Testis (tissue), 3 donors: Measurements from ENCODE around the gene HIF3A. TPM values are rescaled to one million over a fixed set of nuclear protein-coding genes. Genes with fewer than 3 reads are reported as not detected.
"Not testable (repeated sequence)": the region's sequence is repeated elsewhere in the genome, so short reads cannot be mapped to it uniquely, and the experiment has no call there.

Experiments used
- DNase-seq: peaks from one replicate; pipeline ENCODE4 v3.0.0-alpha.2; 2019
- H3K27ac ChIP-seq, 2 donors: fragments of 200-600 bp; sonication (generic); one replicate each; pipeline ENCODE4 v1.5.1; 2019
- H3K27me3 ChIP-seq: fragments of 200-600 bp; sonication (generic); one replicate; pipeline ENCODE4 v1.5.1; 2019
- H3K36me3 ChIP-seq: fragments of 200-600 bp; sonication (generic); one replicate; pipeline ENCODE4 v1.5.1; 2017; ENCODE audit warnings: low read depth; ENCODE audit errors: missing control alignments
- H3K4me1 ChIP-seq: fragments of 200-600 bp; sonication (generic); one replicate; pipeline ENCODE4 v1.5.1; 2019
- H3K4me3 ChIP-seq, 2 donors: fragments of 200-600 bp; sonication (generic); one replicate each; pipeline ENCODE4 v1.5.1; 2017 to 2019
- H3K9me3 ChIP-seq: fragments of 200-600 bp; sonication (generic); one replicate; pipeline ENCODE4 v1.5.1; 2017
- POLR2A ChIP-seq: fragments of 450-650 bp; IDR thresholded peaks from one replicate; pipeline ENCODE4 v1.6.1; 2017; ENCODE audit warnings: antibody characterized with exemption, mild to moderate bottlenecking, moderate library complexity
- WGBS, 2 donors: methylation state at CpG; one replicate each; pipeline ENCODE4 v1.1.5; 2018; 5-methylcytosine and 5-hydroxymethylcytosine counted together
- intact Hi-C: fragments of 100-400 bp; cut with DNase I; formaldehyde crosslinking; loops from one replicate; pipeline ENCODE4 v1.15.1; 2023; ENCODE audit warnings: low total_unique reads
- polyA plus RNA-seq: library from polyadenylated mRNA; stranded (reverse); fragments of 350-450 nt; fragmentation: Illumina TruSeq; extraction: RNeasy Lipid Tissue Mini Kit (QIAGEN cat#74804); gene quantifications from one replicate; pipeline ENCODE4 v1.2.3, GENCODE V29; 2014; ENCODE audit warnings: low read depth, low replicate concordance; ENCODE audit not compliant: insufficient read depth
- total RNA-seq, 2 donors: library from RNA; depleted of rRNA; stranded (reverse); fragments of >200 nt; gene quantifications; one replicate each; pipeline ENCODE4 v1.2.3, GENCODE V29; 2016
- TF ChIP-seq, protein P1 (sequence below), 3 experiments: fragments of 450-650 bp in 2 of 3; fragments of 200-600 bp in 1 of 3; sonication (generic) in 1 of 3; IDR thresholded peaks; one replicate each; pipeline ENCODE4 v1.5.1; 2016 to 2019; ENCODE audit warnings: antibody characterized with exemption in 3 of 3, mild to moderate bottlenecking in 2 of 3, moderate library complexity in 1 of 3

Gene HIF3A
- total and polyA plus RNA-seq, 3 donors from 2014 or later, result 3.8 to 105 (median 82.6) TPM

DNA sequence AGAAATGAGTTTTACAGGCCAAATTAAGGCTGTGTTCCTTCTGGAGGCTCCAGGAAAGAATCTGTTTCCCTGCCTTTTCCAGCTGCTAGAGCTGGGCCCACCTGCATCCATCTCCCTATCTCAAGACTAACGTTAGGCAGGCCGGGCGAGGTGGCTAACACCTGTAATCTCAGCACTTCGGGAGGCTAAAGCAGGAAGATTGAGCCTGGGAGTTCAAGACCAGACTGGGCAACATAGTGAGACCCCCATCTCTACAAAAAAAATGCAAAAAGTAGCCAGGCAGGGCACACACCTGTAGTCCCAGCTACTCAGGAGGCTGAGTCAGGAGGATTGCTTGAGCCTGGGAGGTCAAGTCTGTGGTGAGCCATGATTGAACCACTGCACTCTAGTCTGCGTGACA lies 14.6 kb downstream of the HIF3A start:
- no peaks in the 10 kb centered on the region for H3K27me3 ChIP-seq
- intact Hi-C loops, result no loop called here
- no peak for DNase-seq
- H3K27ac ChIP-seq, result no peak overlapping the region
- WGBS, 2 donors, result 94 to 99% methylated on average over 5 of the region's 5 CpGs
- TF ChIP-seq, protein P1, sequence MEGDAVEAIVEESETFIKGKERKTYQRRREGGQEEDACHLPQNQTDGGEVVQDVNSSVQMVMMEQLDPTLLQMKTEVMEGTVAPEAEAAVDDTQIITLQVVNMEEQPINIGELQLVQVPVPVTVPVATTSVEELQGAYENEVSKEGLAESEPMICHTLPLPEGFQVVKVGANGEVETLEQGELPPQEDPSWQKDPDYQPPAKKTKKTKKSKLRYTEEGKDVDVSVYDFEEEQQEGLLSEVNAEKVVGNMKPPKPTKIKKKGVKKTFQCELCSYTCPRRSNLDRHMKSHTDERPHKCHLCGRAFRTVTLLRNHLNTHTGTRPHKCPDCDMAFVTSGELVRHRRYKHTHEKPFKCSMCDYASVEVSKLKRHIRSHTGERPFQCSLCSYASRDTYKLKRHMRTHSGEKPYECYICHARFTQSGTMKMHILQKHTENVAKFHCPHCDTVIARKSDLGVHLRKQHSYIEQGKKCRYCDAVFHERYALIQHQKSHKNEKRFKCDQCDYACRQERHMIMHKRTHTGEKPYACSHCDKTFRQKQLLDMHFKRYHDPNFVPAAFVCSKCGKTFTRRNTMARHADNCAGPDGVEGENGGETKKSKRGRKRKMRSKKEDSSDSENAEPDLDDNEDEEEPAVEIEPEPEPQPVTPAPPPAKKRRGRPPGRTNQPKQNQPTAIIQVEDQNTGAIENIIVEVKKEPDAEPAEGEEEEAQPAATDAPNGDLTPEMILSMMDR (IDR thresholded peaks at IDR 0.05), result no peak
- TF ChIP-seq POLR2A, result no peak
- no peaks in the 10 kb centered on the region for H3K36me3 ChIP-seq
- no peaks in the 10 kb centered on the region for H3K4me1 ChIP-seq
- no peaks in the 10 kb centered on the region for H3K9me3 ChIP-seq
- no peak overlapping the region for H3K4me3 ChIP-seq

GRCh38 chr19:46313540-46314469 lies 17.0 kb downstream of the HIF3A start:
- H3K27me3 ChIP-seq, H3K9me3 ChIP-seq, DNase-seq, H3K4me1 ChIP-seq, intact Hi-C loops, H3K27ac ChIP-seq, H3K4me3 ChIP-seq, H3K36me3 ChIP-seq: not testable (repeated sequence)
- WGBS, 2 donors, result 88 to 89% methylated on average over 14 of the region's 14 CpGs

DNA sequence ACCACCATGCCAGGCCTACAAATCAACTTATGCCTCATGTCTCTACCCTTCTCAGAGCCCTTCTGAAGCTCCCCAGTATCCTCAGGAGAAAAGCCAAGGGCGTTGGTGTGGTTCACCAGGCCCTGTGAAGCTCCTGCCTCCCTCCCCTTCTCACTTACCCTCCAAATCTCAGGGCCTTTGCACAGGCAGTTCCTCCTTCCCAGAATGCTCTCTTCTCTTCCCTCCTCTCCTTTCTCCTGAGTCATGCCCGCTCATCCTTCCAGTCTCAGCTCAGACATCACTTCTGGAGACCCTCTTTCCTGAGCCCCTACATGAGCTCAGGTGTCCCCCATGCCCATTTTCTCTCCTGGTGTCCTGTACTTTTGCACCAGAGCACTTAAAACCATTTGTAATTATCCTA lies 20.5 kb downstream of the HIF3A start:
- intact Hi-C loops, result no loop called here
- Histone ChIP-seq H3K27ac (no peak overlapping the region), H3K9me3 (no peaks in the 10 kb centered on the region), H3K36me3 (no peaks in the 10 kb centered on the region), H3K27me3 (no peaks in the 10 kb centered on the region), H3K4me3 (no peak overlapping the region), H3K4me1 (no peaks in the 10 kb centered on the region)
- TF ChIP-seq POLR2A, result no peak
- TF ChIP-seq, protein P1 (IDR thresholded peaks at IDR 0.05), result no peak
- DNase-seq, result no peak
- WGBS, 2 donors, result 78 to 84% methylated on average over 2 of the region's 2 CpGs

DNA sequence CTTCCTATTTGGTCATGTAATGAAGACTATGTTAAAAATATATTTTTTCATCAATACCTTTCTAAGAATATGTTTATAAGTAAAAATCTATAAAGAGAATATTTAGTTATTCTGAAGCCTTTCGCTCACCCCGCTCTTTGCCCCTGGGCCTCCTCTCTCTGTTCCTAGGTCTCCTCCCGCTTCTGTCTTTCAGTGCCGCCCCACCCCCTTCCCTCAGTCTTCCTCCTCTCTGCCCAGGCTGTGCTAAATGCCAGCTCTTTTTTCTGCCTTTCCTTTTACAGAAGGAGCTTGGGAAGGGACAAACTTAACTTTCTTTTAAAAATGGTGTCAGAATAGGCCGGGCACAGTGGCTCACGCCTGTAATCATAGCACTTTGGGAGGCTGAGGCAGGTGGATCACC lies 22.8 kb downstream of the HIF3A start:
- Histone ChIP-seq H3K27me3 (no peaks in the 10 kb centered on the region), H3K9me3 (no peaks in the 10 kb centered on the region), H3K36me3 (no peaks in the 10 kb centered on the region), H3K27ac (no peak overlapping the region), H3K4me3 (no peak overlapping the region), H3K4me1 (no peaks in the 10 kb centered on the region)
- WGBS, 2 donors, result 86 to 90% methylated on average over 6 of the region's 6 CpGs
- no peak for DNase-seq
- intact Hi-C loops, result no loop called here
- no peak for TF ChIP-seq POLR2A
- TF ChIP-seq, protein P1 (IDR thresholded peaks at IDR 0.05), result no peak

DNA sequence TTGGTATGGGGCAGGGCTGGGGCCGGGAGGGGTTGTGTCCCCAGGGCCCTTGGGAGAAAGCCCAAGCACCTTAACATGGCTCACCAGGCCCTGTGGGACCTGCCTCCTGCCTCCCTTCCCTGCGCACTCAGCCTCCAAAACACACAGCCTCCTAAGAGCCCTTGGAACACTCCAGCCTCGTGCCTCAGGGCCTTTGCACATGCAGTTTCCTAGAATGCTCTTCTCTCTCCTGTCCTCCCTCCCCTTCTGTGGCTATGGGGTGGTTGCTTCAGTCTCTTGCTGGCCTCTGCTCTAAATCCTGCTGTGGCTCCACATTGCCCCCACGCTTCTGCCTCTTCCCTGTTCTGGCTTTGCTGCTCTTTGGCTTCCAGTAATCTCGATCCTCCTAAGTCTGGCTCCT lies 23.7 kb downstream of the HIF3A start:
- TF ChIP-seq, protein P1 (IDR thresholded peaks at IDR 0.05), result no peak
- no peak for TF ChIP-seq POLR2A
- Histone ChIP-seq H3K27me3 (no peaks in the 10 kb centered on the region), H3K36me3 (no peaks in the 10 kb centered on the region), H3K4me3 (no peak overlapping the region), H3K9me3 (no peaks in the 10 kb centered on the region), H3K4me1 (no peaks in the 10 kb centered on the region), H3K27ac (no peak overlapping the region)
- intact Hi-C loops, result no loop called here
- DNase-seq, result no peak
- WGBS, 2 donors, result 92 to 99% methylated on average over 4 to 5 of the region's 5 CpGs
